CD4-positive, CD25-positive, alpha-beta regulatory T cell (primary cell): ENCODE results near the gene STXBP6. TPM values are rescaled to one million over a fixed set of nuclear protein-coding genes. Genes with fewer than 3 reads are reported as not detected.

Source experiments
- ATAC-seq, 2 donors: fragments of 150-1000 bp; cut with Tn5 transposase; one replicate each; pipeline ENCODE4 v1.10.0; 2021; ENCODE audit warnings: low read depth in 2 of 2, moderate number of reproducible peaks in 2 of 2, moderate library complexity in 1 of 2
- DNase-seq, 3 donors: peaks; one replicate each; pipeline versions ENCODE4 v3.0.0 to v3.0.0-alpha.2; 2012 to 2022; ENCODE audit warnings: mixed read lengths in 1 of 3
- H3K27ac ChIP-seq: one replicate; pipeline ENCODE4 v1.7.0; 2013; ENCODE audit warnings: mild to moderate bottlenecking, low read length; ENCODE audit not compliant: insufficient read depth, poor library complexity, severe bottlenecking
- H3K27me3 ChIP-seq: one replicate; pipeline ENCODE4 v1.7.0; 2013; ENCODE audit warnings: low read length; ENCODE audit not compliant: control insufficient read depth, insufficient read depth
- H3K36me3 ChIP-seq: one replicate; pipeline ENCODE4 v1.7.0; 2013; ENCODE audit warnings: mild to moderate bottlenecking, low read length, moderate library complexity; ENCODE audit not compliant: control insufficient read depth, insufficient read depth
- H3K4me1 ChIP-seq: 2 replicates; pipeline ENCODE4 v1.7.0; 2013; ENCODE audit warnings: mild to moderate bottlenecking, low read length; ENCODE audit not compliant: insufficient read depth, control insufficient read depth, poor library complexity, severe bottlenecking
- H3K4me3 ChIP-seq: one replicate; pipeline ENCODE4 v1.7.0; 2013; ENCODE audit warnings: low read depth, mild to moderate bottlenecking, low read length, moderate library complexity
- H3K9me3 ChIP-seq, 2 experiments: 1 replicate in 1 of 2; 2 replicates in 1 of 2; pipeline ENCODE4 v1.7.0; 2013; ENCODE audit warnings: low read length in 2 of 2, mild to moderate bottlenecking in 1 of 2, moderate library complexity in 1 of 2; ENCODE audit not compliant: control insufficient read depth in 2 of 2
- H3K27ac Mint-ChIP-seq, 3 donors: one replicate each; pipeline ENCODE4 v1.8.0; 2020 to 2022; ENCODE audit warnings: mild to moderate bottlenecking in 3 of 3, mixed read lengths in 3 of 3, moderate library complexity in 2 of 3
- H3K27me3 Mint-ChIP-seq: one replicate; pipeline ENCODE4 v1.8.0; 2022; ENCODE audit warnings: mild to moderate bottlenecking, mixed read lengths
- H3K36me3 Mint-ChIP-seq: one replicate; pipeline ENCODE4 v1.8.0; 2020; ENCODE audit warnings: mixed read lengths
- H3K4me1 Mint-ChIP-seq, 4 donors: one replicate each; pipeline ENCODE4 v1.8.0; 2020 to 2022; ENCODE audit warnings: mixed read lengths in 4 of 4, mild to moderate bottlenecking in 1 of 4
- H3K4me3 Mint-ChIP-seq, 4 donors: one replicate each; pipeline ENCODE4 v1.8.0; 2020 to 2022; ENCODE audit warnings: mild to moderate bottlenecking in 4 of 4, mixed read lengths in 4 of 4, moderate library complexity in 3 of 4
- H3K9me3 Mint-ChIP-seq, 7 donors: one replicate each; pipeline ENCODE4 v1.8.0; 2020 to 2022; ENCODE audit warnings: mixed read lengths in 7 of 7, mild to moderate bottlenecking in 3 of 7, moderate library complexity in 2 of 7
- polyA plus RNA-seq, 4 donors: library from polyadenylated mRNA; unstranded; fragments of 300-500 nt; fragmentation: Illumina TruSeq; gene quantifications; one replicate each; pipeline ENCODE4 v1.2.3, GENCODE V29; 2021
- total RNA-seq: library from RNA; stranded (reverse); gene quantifications from one replicate; pipeline ENCODE4 v1.2.3, GENCODE V29; 2022

STXBP6 gene
- total and polyA plus RNA-seq, 5 donors from 2014 or later = not detected

GRCh38 chr14:25089496-25089895 is 39.5 kb upstream of the STXBP6 start:
- Histone ChIP-seq H3K4me3 (no peak overlapping the region), H3K4me1 (no peaks in the 10 kb centered on the region), H3K27ac (no peak overlapping the region), H3K27me3 (no peaks in the 10 kb centered on the region), H3K36me3 (no peaks in the 10 kb centered on the region), H3K9me3 (no peaks in the 10 kb centered on the region)
- ATAC-seq (no peak), DNase-seq (no peak)
- Mint-ChIP-seq H3K9me3 (no peaks in the 10 kb centered on the region), H3K27ac (no peak overlapping the region), H3K36me3 (no peaks in the 10 kb centered on the region), H3K4me1 (no peaks in the 10 kb centered on the region), H3K4me3 (no peak overlapping the region), H3K27me3 (peaks cover 17% of the 10 kb centered on the region)

- no peak for DNase-seq
- peaks cover 0 to 4% (median 0%) of the 10 kb centered on the region in 7 donors for H3K9me3 Mint-ChIP-seq
These were observed 37.0 kb upstream of the STXBP6 start for GRCh38 chr14:25086821-25087396.

GRCh38 chr14:25086081-25086480 is 36.1 kb upstream of the STXBP6 start:
- H3K36me3 ChIP-seq = no peaks in the 10 kb centered on the region
- Mint-ChIP-seq H3K9me3 (peaks cover 0 to 4% (median 0%) of the 10 kb centered on the region in 7 donors), H3K36me3 (no peaks in the 10 kb centered on the region), H3K27ac (peak overlapping the region in 1 of 3 donors; percentile 17), H3K4me1 (no peaks in the 10 kb centered on the region), H3K27me3 (peaks cover 22% of the 10 kb centered on the region), H3K4me3 (no peak overlapping the region)
- H3K9me3 ChIP-seq = no peaks in the 10 kb centered on the region
- ATAC-seq (no peak), DNase-seq (no peak)
- no peaks in the 10 kb centered on the region for H3K4me1 ChIP-seq
- no peak overlapping the region for H3K4me3 ChIP-seq
- H3K27ac ChIP-seq = no peak overlapping the region
- no peaks in the 10 kb centered on the region for H3K27me3 ChIP-seq

More at GRCh38 chr14:25086821-25087396, 37.0 kb upstream of the STXBP6 start:
- no peaks in the 10 kb centered on the region for H3K36me3 Mint-ChIP-seq
- Histone ChIP-seq H3K27me3 (no peaks in the 10 kb centered on the region), H3K4me1 (no peaks in the 10 kb centered on the region), H3K9me3 (no peaks in the 10 kb centered on the region), H3K36me3 (no peaks in the 10 kb centered on the region), H3K4me3 (no peak overlapping the region), H3K27ac (no peak overlapping the region)
- no peak for ATAC-seq
- H3K27me3 Mint-ChIP-seq = peaks cover 22% of the 10 kb centered on the region
- no peak overlapping the region for H3K4me3 Mint-ChIP-seq
- no peak overlapping the region for H3K27ac Mint-ChIP-seq
- no peaks in the 10 kb centered on the region for H3K4me1 Mint-ChIP-seq

- Histone ChIP-seq H3K27ac (no peak overlapping the region), H3K4me1 (no peaks in the 10 kb centered on the region), H3K9me3 (no peaks in the 10 kb centered on the region), H3K36me3 (no peaks in the 10 kb centered on the region), H3K27me3 (no peaks in the 10 kb centered on the region), H3K4me3 (no peak overlapping the region)
- Mint-ChIP-seq H3K27me3 (peaks cover 12% of the 10 kb centered on the region), H3K27ac (no peak overlapping the region), H3K9me3 (peaks cover 0 to 4% (median 0%) of the 10 kb centered on the region in 7 donors), H3K4me3 (no peak overlapping the region), H3K4me1 (no peaks in the 10 kb centered on the region), H3K36me3 (no peaks in the 10 kb centered on the region)
- ATAC-seq (no peak), DNase-seq (no peak)
These were observed 30.7 kb upstream of the STXBP6 start for GRCh38 chr14:25080682-25081081.

GRCh38 chr14:25079311-25079710 is 29.4 kb upstream of the STXBP6 start:
- H3K4me3 Mint-ChIP-seq = no peak overlapping the region
- ATAC-seq (no peak), DNase-seq (no peak)
- H3K4me1 Mint-ChIP-seq = no peaks in the 10 kb centered on the region
- H3K9me3 ChIP-seq = no peaks in the 10 kb centered on the region
- no peak overlapping the region for H3K4me3 ChIP-seq
- no peaks in the 10 kb centered on the region for H3K4me1 ChIP-seq
- H3K36me3 Mint-ChIP-seq = no peaks in the 10 kb centered on the region
- H3K27ac Mint-ChIP-seq = no peak overlapping the region
- no peaks in the 10 kb centered on the region for H3K27me3 ChIP-seq
- H3K27ac ChIP-seq = no peak overlapping the region
- peaks cover 0 to 4% (median 0%) of the 10 kb centered on the region in 7 donors for H3K9me3 Mint-ChIP-seq
- H3K27me3 Mint-ChIP-seq = peaks cover 7% of the 10 kb centered on the region
- H3K36me3 ChIP-seq = no peaks in the 10 kb centered on the region

- no peak overlapping the region for H3K27ac ChIP-seq
- ATAC-seq (no peak), DNase-seq (no peak)
- Mint-ChIP-seq H3K36me3 (no peaks in the 10 kb centered on the region), H3K27ac (peak overlapping the region in 1 of 3 donors; percentile 57), H3K27me3 (peaks cover 4% of the 10 kb centered on the region), H3K4me3 (no peak overlapping the region), H3K4me1 (no peaks in the 10 kb centered on the region), H3K9me3 (peaks cover 0 to 3% (median 0%) of the 10 kb centered on the region in 7 donors)
- no peaks in the 10 kb centered on the region for H3K36me3 ChIP-seq
- H3K4me3 ChIP-seq = no peak overlapping the region
- no peaks in the 10 kb centered on the region for H3K27me3 ChIP-seq
- H3K9me3 ChIP-seq = no peaks in the 10 kb centered on the region
- H3K4me1 ChIP-seq = no peaks in the 10 kb centered on the region
These were observed 24.2 kb upstream of the STXBP6 start for GRCh38 chr14:25074099-25074685.

GRCh38 chr14:25069879-25070278 is 19.9 kb upstream of the STXBP6 start:
- H3K9me3 ChIP-seq = no peaks in the 10 kb centered on the region
- no peak overlapping the region for H3K4me3 ChIP-seq
- no peak for ATAC-seq
- H3K27me3 Mint-ChIP-seq = peaks cover 4% of the 10 kb centered on the region
- H3K4me1 ChIP-seq = no peaks in the 10 kb centered on the region
- no peaks in the 10 kb centered on the region for H3K27me3 ChIP-seq
- no peak for DNase-seq
- no peak overlapping the region for H3K27ac ChIP-seq
- H3K27ac Mint-ChIP-seq = no peak overlapping the region
- H3K4me3 Mint-ChIP-seq = no peak overlapping the region
- no peaks in the 10 kb centered on the region for H3K36me3 Mint-ChIP-seq
- no peaks in the 10 kb centered on the region for H3K4me1 Mint-ChIP-seq
- H3K9me3 Mint-ChIP-seq = peaks cover 0 to 3% (median 0%) of the 10 kb centered on the region in 7 donors
- H3K36me3 ChIP-seq = no peaks in the 10 kb centered on the region

GRCh38 chr14:25067600-25067999 is 17.7 kb upstream of the STXBP6 start:
- Mint-ChIP-seq H3K4me1 (no peaks in the 10 kb centered on the region), H3K36me3 (no peaks in the 10 kb centered on the region), H3K9me3 (peaks cover 0 to 3% (median 0%) of the 10 kb centered on the region in 7 donors), H3K27me3 (peaks cover 4% of the 10 kb centered on the region), H3K27ac (no peak overlapping the region), H3K4me3 (no peak overlapping the region)
- Histone ChIP-seq H3K27ac (no peak overlapping the region), H3K4me3 (no peak overlapping the region), H3K27me3 (no peaks in the 10 kb centered on the region), H3K36me3 (no peaks in the 10 kb centered on the region), H3K4me1 (no peaks in the 10 kb centered on the region), H3K9me3 (no peaks in the 10 kb centered on the region)
- DNase-seq (no peak), ATAC-seq (no peak)
